HepG2 (cell line): ENCODE results near the gene CTSA. TPM values are rescaled to one million over a fixed set of nuclear protein-coding genes. Genes with fewer than 3 reads are reported as not detected.

ENCODE experiments used
- CREB3 ChIP-seq: sonication (generic); formaldehyde crosslinking; IDR thresholded peaks from 2 replicates; pipeline ENCODE4 v1.5.0; 2020; ENCODE audit warnings: missing genetic modification reagents
- FOXA1 ChIP-seq, 2 experiments: fragments of 450-650 bp in 1 of 2; sonication (generic) in 1 of 2; formaldehyde crosslinking in 1 of 2; IDR thresholded peaks; 2 replicates each; pipeline versions ENCODE4 v1.4.0 to v1.6.1; 2016 to 2020; ENCODE audit warnings: missing genetic modification reagents in 1 of 2
- HDAC6 ChIP-seq: fragments of 200-600 bp; sonication (generic); IDR thresholded peaks from 2 replicates; pipeline ENCODE4 v1.7.0; 2017; ENCODE audit warnings: mild to moderate bottlenecking, antibody characterized with exemption, low read length, low read depth
- HMGA1 ChIP-seq: sonication (generic); formaldehyde crosslinking; conservative IDR thresholded peaks from 2 replicates; pipeline ENCODE4 v1.4.0; 2020; ENCODE audit warnings: missing genetic modification reagents
- KLF6 ChIP-seq: IDR thresholded peaks from 2 replicates; pipeline ENCODE4 v1.8.0; 2016; ENCODE audit warnings: missing biosample characterization, missing genetic modification reagents
- KMT2A ChIP-seq: sonication (generic); formaldehyde crosslinking; IDR thresholded peaks from 2 replicates; pipeline ENCODE4 v1.4.0; 2020; ENCODE audit warnings: missing genetic modification reagents
- MEIS2 ChIP-seq: sonication (generic); formaldehyde crosslinking; IDR thresholded peaks from 2 replicates; pipeline ENCODE4 v1.9.0; 2021; ENCODE audit warnings: mild to moderate bottlenecking, missing genetic modification reagents
- MNT ChIP-seq: fragments of 450-650 bp; IDR thresholded peaks from 2 replicates; pipeline ENCODE4 v1.6.1; 2016
- MTF1 ChIP-seq: sonication (generic); formaldehyde crosslinking; IDR thresholded peaks from 2 replicates; pipeline ENCODE4 v1.5.0; 2020; ENCODE audit warnings: missing genetic modification reagents
- MXD1 ChIP-seq: sonication (generic); formaldehyde crosslinking; IDR thresholded peaks from 2 replicates; pipeline ENCODE4 v1.4.0; 2020; ENCODE audit warnings: mild to moderate bottlenecking, missing genetic modification reagents
- NFKBIZ ChIP-seq: IDR thresholded peaks from 2 replicates; pipeline ENCODE4 v1.6.1; 2018; ENCODE audit warnings: missing genetic modification reagents, missing compliant biosample characterization
- NR2F1 ChIP-seq, 2 experiments: fragments of 450-650 bp in 1 of 2; formaldehyde crosslinking in 1 of 2; IDR thresholded peaks; 2 replicates each; pipeline versions ENCODE4 v1.5.0 to v1.6.1; 2016 to 2020; ENCODE audit warnings: mild to moderate bottlenecking in 1 of 2, missing compliant biosample characterization in 1 of 2, missing genetic modification reagents in 1 of 2, moderate library complexity in 1 of 2
- REXO4 ChIP-seq: sonication (generic); formaldehyde crosslinking; IDR thresholded peaks from 2 replicates; pipeline ENCODE4 v1.8.0; 2022; ENCODE audit warnings: missing genetic modification reagents, mild to moderate bottlenecking, borderline replicate concordance
- SRSF1 ChIP-seq: fragments of 200-400 bp; formaldehyde crosslinking; optimal IDR thresholded peaks from 2 replicates; pipeline ENCODE3; 2017; ENCODE audit warnings: mild to moderate bottlenecking, low read depth, low read length, moderate library complexity
- SRSF4 ChIP-seq: fragments of 200-400 bp; formaldehyde crosslinking; IDR thresholded peaks from one replicate; pipeline ENCODE4 v1.6.1; 2018; ENCODE audit warnings: mild to moderate bottlenecking, low read depth, low read length, moderate library complexity; ENCODE audit not compliant: poor library complexity, severe bottlenecking
- ZEB1 ChIP-seq: IDR thresholded peaks from 2 replicates; pipeline ENCODE4 v1.6.1; 2012; ENCODE audit warnings: mild to moderate bottlenecking, low read depth, inconsistent platforms; ENCODE audit not compliant: insufficient replicate concordance
- ZFP41 ChIP-seq: sonication (generic); formaldehyde crosslinking; IDR thresholded peaks from 2 replicates; pipeline ENCODE4 v1.4.0; 2020; ENCODE audit warnings: mild to moderate bottlenecking, missing genetic modification reagents, borderline replicate concordance
- ZNF121 ChIP-seq: sonication (generic); formaldehyde crosslinking; IDR thresholded peaks from 2 replicates; pipeline ENCODE4 v1.5.0; 2020; ENCODE audit warnings: mild to moderate bottlenecking, missing genetic modification reagents
- ZSCAN5A ChIP-seq: sonication (generic); formaldehyde crosslinking; IDR thresholded peaks from 2 replicates; pipeline ENCODE4 v1.8.0; 2022; ENCODE audit warnings: mild to moderate bottlenecking, missing genetic modification reagents, borderline replicate concordance
- polyA plus RNA-seq, 8 experiments: library from polyadenylated mRNA; depleted of rRNA in 3 of 8; stranded (reverse) in 7 of 8; unstranded in 1 of 8; fragments of >200 nt; fragmentation: Illumina TruSeq in 4 of 8; extraction: Trizol in 4 of 8; gene quantifications; 2 replicates each; pipeline versions ENCODE4 v1.2.1 to v1.2.3, GENCODE V29; 2011 to 2016; ENCODE audit warnings: low read depth in 4 of 8, missing spikeins in 1 of 8, mixed read lengths in 1 of 8; ENCODE audit not compliant: insufficient read depth in 1 of 8
- total RNA-seq, 5 experiments: library from RNA; depleted of rRNA; stranded (reverse); fragments of >200 nt; fragmentation: Illumina TruSeq; extraction: Trizol; gene quantifications; 2 replicates each; pipeline ENCODE4 v1.2.3, GENCODE V29; 2016; ENCODE audit warnings: low read depth in 1 of 5
- TF ChIP-seq, protein P1 (sequence below): sonication (generic); formaldehyde crosslinking; IDR thresholded peaks from 2 replicates; pipeline ENCODE4 v1.4.0; 2020; ENCODE audit warnings: missing genetic modification reagents
- TF ChIP-seq, protein P2 (sequence below), 2 experiments: sonication (generic) in 1 of 2; formaldehyde crosslinking in 1 of 2; IDR thresholded peaks; 2 replicates each; pipeline versions ENCODE4 v1.5.1 to v1.6.1; 2011 to 2020; ENCODE audit warnings: borderline replicate concordance in 1 of 2, low read depth in 1 of 2, low read length in 1 of 2, mild to moderate bottlenecking in 1 of 2, missing genetic modification reagents in 1 of 2, moderate library complexity in 1 of 2

The CTSA gene
- total and polyA plus RNA-seq, 2 of the 13 experiments (the other 11 are each of a cell fraction or from before 2014, with no cell fraction given) = 202 to 231 TPM

- TF ChIP-seq ZSCAN5A (CRISPR knock-in tag) (peak; percentile 70; the same call in 1 of the 2 replicates), SRSF4 (no peak), REXO4 (CRISPR knock-in tag) (no peak), CREB3 (CRISPR knock-in tag) (no peak; the same call in 1 of the 2 replicates), HDAC6 (no peak), MNT (no peak), ZEB1 (no peak), MXD1 (CRISPR knock-in tag) (peak; percentile 35; the same call in 1 of the 2 replicates), FOXA1 (IDR thresholded peaks at IDR 0.05) (no peak), FOXA1 (CRISPR knock-in tag; IDR thresholded peaks at IDR 0.05) (no peak; the same call in 1 of the 2 replicates), KMT2A (CRISPR knock-in tag) (peak; percentile 67; the same call in 1 of the 2 replicates), NR2F1 (CRISPR knock-in tag; IDR thresholded peaks at IDR 0.05) (peak; percentile 65 to 97), NFKBIZ (no peak), HMGA1 (no peak), MTF1 (CRISPR knock-in tag) (no peak), KLF6 (CRISPR knock-in tag) (peak; percentile 64; the same call in 1 of the 2 replicates), MEIS2 (CRISPR knock-in tag) (peak; percentile 66; the same call in 1 of the 2 replicates), SRSF1 (no peak), ZFP41 (CRISPR knock-in tag) (peak; percentile 84), ZNF121 (CRISPR knock-in tag) (no peak)
- TF ChIP-seq, protein P1, sequence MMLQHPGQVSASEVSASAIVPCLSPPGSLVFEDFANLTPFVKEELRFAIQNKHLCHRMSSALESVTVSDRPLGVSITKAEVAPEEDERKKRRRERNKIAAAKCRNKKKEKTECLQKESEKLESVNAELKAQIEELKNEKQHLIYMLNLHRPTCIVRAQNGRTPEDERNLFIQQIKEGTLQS (CRISPR knock-in tag) = 0 out of 2 replicates have a peak, but pooled peaks have one; percentile 27
- TF ChIP-seq, protein P2, sequence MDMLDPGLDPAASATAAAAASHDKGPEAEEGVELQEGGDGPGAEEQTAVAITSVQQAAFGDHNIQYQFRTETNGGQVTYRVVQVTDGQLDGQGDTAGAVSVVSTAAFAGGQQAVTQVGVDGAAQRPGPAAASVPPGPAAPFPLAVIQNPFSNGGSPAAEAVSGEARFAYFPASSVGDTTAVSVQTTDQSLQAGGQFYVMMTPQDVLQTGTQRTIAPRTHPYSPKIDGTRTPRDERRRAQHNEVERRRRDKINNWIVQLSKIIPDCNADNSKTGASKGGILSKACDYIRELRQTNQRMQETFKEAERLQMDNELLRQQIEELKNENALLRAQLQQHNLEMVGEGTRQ (IDR thresholded peaks at IDR 0.05; ENCODE audit: low read depth, low read length) = no peak
- TF ChIP-seq, protein P2 (CRISPR knock-in tag; IDR thresholded peaks at IDR 0.05; ENCODE audit: borderline replicate concordance) = no peak
These were observed 9.9 kb upstream of the CTSA start, which contains the start of gene ZSWIM1 (continued) for GRCh38 chr20:45880988-45881788.
